ENCODE results near the gene CACNB4.
"Not testable (repeated sequence)": the region's sequence is repeated elsewhere in the genome, so short reads cannot be mapped to it uniquely, and the experiment has no call there.

Gene CACNB4

DNA sequence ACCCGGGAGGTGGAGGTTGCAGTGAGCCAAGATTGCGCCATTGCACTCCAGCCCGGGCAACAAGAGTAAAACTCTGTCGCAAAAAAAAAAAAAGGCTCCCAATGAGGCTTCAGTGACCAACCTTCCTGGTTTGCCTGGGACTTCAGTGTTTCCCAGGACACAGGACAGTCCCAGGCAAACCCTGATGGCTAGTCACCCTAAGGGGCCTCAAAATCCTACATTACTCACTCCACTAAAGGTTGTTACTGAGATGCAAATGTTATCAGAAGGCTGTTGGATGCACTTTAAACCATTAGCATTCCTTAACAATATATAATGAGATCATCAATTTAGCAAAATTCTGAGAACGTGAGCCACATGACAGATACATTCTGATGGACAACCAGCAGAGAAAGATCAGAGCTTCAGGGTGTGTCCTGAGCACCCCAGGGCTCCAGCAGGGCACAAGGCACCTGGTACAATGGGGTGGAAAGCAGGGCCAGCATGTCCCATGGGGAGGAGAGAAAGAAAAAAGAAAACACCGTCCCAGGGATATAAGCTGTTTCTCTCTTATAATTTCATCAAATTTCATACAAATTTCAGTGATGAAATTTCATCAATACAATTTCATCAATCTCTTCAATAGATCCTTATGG is 152.5 kb downstream of the CACNB4 start:
- ChIA-PET CTCF (no interaction called here), POLR2A (ENCODE audit: low non-redundant PET) (no interaction called here)
- TF ChIP-seq, protein P1, sequence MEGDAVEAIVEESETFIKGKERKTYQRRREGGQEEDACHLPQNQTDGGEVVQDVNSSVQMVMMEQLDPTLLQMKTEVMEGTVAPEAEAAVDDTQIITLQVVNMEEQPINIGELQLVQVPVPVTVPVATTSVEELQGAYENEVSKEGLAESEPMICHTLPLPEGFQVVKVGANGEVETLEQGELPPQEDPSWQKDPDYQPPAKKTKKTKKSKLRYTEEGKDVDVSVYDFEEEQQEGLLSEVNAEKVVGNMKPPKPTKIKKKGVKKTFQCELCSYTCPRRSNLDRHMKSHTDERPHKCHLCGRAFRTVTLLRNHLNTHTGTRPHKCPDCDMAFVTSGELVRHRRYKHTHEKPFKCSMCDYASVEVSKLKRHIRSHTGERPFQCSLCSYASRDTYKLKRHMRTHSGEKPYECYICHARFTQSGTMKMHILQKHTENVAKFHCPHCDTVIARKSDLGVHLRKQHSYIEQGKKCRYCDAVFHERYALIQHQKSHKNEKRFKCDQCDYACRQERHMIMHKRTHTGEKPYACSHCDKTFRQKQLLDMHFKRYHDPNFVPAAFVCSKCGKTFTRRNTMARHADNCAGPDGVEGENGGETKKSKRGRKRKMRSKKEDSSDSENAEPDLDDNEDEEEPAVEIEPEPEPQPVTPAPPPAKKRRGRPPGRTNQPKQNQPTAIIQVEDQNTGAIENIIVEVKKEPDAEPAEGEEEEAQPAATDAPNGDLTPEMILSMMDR (conservative IDR thresholded peaks at IDR 0.05; ENCODE audit: low read depth): no peak
- DNase-seq (ENCODE audit: low spot score): no peak
- peak overlapping the region; percentile 83 for H3K27ac ChIP-seq

DNA sequence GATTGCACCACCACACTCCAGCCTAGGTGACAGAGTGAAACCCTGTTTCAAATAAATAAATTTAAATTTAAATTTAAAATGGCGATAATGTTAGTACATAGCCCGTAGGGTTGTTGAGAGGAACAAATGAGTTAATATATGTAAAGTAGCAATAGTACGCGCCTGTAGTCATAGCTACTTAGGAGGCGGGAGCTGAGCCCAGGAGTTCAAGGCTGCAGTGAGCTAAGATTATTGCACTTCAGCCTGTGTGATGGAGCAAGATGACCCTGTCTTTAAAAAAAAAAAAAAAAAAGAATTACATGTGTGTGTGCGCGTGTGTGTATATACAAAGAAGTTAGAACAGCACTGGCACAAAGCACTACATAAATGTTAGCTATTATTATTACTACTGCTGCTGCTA is 153.2 kb downstream of the CACNB4 start:
- ChIA-PET CTCF (interaction anchor here (0.6 to 0.7 kb wide), 2 partner anchors 49 to 739 kb away, joined by 4 to 6 read pairs; no protein-coding TSS in a partner anchor), POLR2A (ENCODE audit: low non-redundant PET) (no interaction called here)
- peak overlapping the region; percentile 83 for H3K27ac ChIP-seq
- TF ChIP-seq, protein P1 (conservative IDR thresholded peaks at IDR 0.05; ENCODE audit: low read depth): no peak
- no peak for DNase-seq (ENCODE audit: low spot score)

DNA sequence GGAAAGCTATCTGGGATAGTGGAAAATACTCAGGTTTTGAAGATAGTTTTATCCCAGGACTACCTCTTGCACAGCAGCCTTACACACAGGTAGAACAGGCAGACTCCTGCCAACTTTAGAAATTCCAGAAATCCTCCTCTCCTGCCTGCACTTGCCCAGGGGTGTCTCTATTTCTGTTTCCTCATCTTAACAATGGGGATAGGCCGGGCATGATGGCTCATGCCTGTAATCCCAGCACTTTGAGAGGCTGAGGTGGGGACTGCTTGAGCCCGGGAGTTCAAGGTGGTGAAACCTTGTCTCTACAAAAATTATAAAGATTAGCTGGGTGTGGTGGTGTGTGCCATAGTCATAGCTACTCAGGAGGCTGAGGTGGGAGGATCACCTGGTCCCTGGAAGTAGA is 153.7 kb downstream of the CACNB4 start:
- TF ChIP-seq, protein P1 (conservative IDR thresholded peaks at IDR 0.05; ENCODE audit: low read depth): no peak
- ChIA-PET CTCF (interaction anchor here (0.6 to 0.7 kb wide), 2 partner anchors 49 to 739 kb away, joined by 4 to 6 read pairs; no protein-coding TSS in a partner anchor), POLR2A (ENCODE audit: low non-redundant PET) (no interaction called here)
- H3K27ac ChIP-seq: peak overlapping the region; percentile 83
- DNase-seq (ENCODE audit: low spot score): peak; percentile 80

DNA sequence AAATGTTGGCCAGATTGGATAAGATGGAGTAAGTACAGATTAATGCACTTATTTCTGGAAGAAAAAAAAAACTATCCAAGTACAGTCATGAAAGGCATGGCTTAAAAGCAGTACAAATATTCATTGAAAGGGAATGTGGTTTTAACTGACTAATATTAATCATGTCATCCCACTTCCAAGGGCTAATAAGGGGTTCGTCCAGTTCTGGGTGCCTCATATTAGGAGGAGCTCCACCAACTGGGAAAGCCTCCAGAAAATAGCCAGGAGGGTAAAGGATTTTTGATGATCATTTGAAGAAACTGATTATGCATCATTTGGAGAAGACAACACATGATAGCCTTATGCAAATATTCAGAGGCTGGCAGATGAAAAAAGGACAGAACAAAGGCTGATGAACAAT is 155.4 kb downstream of the CACNB4 start:
- CTCF ChIA-PET: no interaction called here
- H3K27ac ChIP-seq: no peak overlapping the region
- peak; percentile 38 for DNase-seq (ENCODE audit: low spot score)
- POLR2A ChIA-PET (ENCODE audit: low non-redundant PET): no interaction called here
- TF ChIP-seq, protein P1 (conservative IDR thresholded peaks at IDR 0.05; ENCODE audit: low read depth): no peak

DNA sequence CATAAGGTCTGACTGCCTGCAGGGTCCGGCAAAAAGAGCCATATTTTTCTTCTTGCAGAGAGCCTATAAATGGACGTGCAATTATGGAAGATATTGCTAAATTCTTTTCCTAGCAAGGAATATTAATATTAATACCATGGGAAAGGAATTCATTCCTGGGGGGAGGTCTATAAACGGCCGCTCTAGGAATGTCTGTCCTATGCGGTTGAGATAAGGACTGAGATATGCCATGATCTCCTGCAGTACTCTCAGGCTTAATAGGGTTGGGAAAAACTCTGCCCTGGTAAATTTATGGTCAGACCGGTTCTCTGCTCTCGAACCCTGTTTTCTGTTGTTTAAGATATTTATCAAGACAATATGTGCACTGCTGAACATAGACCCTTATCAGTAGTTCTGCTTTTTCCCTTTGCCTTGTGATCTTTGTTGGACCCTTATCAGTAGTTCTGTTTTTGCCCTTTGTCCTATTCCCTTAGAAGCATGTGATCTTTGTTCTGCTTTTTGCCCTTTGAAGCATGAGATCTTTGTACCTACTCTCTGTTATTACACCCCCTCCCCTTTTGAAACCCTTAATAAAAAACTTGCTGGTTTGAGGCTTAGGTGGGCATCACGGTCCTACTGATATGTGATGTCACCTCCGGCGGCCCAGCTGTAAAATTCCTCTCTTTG is 156.2 kb downstream of the CACNB4 start:
- CTCF ChIA-PET; DNase-seq (ENCODE audit: low spot score); H3K27ac ChIP-seq; POLR2A ChIA-PET (ENCODE audit: low non-redundant PET): not testable (repeated sequence)

DNA sequence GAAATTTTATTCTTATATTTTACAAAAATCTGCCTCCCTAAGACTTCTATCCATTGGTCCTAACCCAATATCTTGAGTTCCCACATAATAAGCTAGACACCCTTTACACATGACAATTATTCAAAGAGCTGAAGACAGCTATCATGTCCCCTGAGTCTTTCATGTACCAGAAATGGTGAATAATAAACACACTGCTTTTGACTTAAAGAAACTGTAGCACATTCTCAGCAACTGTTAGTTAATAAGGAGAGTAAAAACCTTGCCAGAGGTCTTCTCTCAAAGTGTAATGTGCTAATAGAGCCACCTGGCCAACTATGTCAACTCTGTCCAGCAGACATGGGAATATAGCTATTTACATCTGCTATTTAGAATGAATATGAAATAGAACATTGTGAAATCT is 160.9 kb downstream of the CACNB4 start:
- H3K27ac ChIP-seq: no peak overlapping the region
- ChIA-PET POLR2A (ENCODE audit: low non-redundant PET) (no interaction called here), CTCF (interaction anchor here (0.5 kb wide), 1 partner anchor 426 kb away, joined by 3 read pairs; no protein-coding TSS in a partner anchor)
- TF ChIP-seq, protein P1 (conservative IDR thresholded peaks at IDR 0.05; ENCODE audit: low read depth): no peak
- DNase-seq (ENCODE audit: low spot score): no peak

DNA sequence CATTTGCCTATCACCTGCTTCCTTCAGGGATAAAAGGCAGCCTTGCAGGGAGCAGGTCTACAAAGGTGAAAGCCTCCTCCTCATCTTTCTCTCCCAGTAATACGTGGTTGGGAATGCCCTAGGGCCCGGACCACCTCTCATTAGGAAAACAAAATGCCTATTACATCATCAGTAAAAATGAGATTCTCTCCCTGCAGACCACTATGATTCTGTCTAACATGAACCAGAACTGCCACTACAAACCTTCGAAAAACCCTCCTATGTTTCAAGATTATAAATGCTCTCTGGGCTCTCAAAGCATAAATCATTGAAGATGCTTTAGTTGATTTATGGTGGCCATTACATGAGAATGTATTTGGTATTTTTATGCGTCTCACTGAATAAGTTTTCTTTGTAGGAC is 162.2 kb downstream of the CACNB4 start:
- ChIA-PET CTCF (no interaction called here), POLR2A (ENCODE audit: low non-redundant PET) (no interaction called here)
- no peak overlapping the region for H3K27ac ChIP-seq
- TF ChIP-seq, protein P1 (conservative IDR thresholded peaks at IDR 0.05; ENCODE audit: low read depth): no peak
- no peak for DNase-seq (ENCODE audit: low spot score)
